HEK293 (cell line): ENCODE measurements around the gene ARHGAP23.

ENCODE experiments used
- GFI1B ChIP-seq: fragments of 450-650 bp; formaldehyde crosslinking; IDR thresholded peaks from 2 replicates; pipeline ENCODE4 v1.5.1; 2016; ENCODE audit warnings: missing biosample characterization, missing genetic modification characterization
- SP2 ChIP-seq: fragments of 450-650 bp; formaldehyde crosslinking; IDR thresholded peaks from 2 replicates; pipeline ENCODE4 v1.5.1; 2016; ENCODE audit warnings: missing biosample characterization, missing genetic modification characterization
- YY1 ChIP-seq: fragments of 450-650 bp; formaldehyde crosslinking; IDR thresholded peaks from 2 replicates; pipeline ENCODE4 v1.5.1; 2018; ENCODE audit warnings: missing biosample characterization, missing genetic modification characterization
- ZNF133 ChIP-seq: fragments of 450-650 bp; formaldehyde crosslinking; IDR thresholded peaks from 2 replicates; pipeline ENCODE4 v1.5.1; 2016; ENCODE audit warnings: missing biosample characterization, missing genetic modification characterization
- ZNF274 ChIP-seq, 2 experiments: fragments of 200-500 bp in 1 of 2; fragments of 450-650 bp in 1 of 2; sonication (Bioruptor generic) in 1 of 2; formaldehyde crosslinking in 1 of 2; IDR thresholded peaks; 2 replicates each; pipeline versions ENCODE4 v1.5.1 to v1.6.1; 2014 to 2016; ENCODE audit warnings: borderline replicate concordance in 1 of 2, inconsistent platforms in 1 of 2, low read length in 1 of 2, missing biosample characterization in 1 of 2, missing genetic modification characterization in 1 of 2
- ZNF501 ChIP-seq: fragments of 450-650 bp; formaldehyde crosslinking; IDR thresholded peaks from 2 replicates; pipeline ENCODE4 v1.5.1; 2016; ENCODE audit warnings: missing biosample characterization, missing genetic modification characterization
- ZNF561 ChIP-seq: fragments of 450-650 bp; IDR thresholded peaks from 2 replicates; pipeline ENCODE4 v1.5.1; 2018; ENCODE audit warnings: missing biosample characterization, missing genetic modification characterization, borderline replicate concordance
- ZSCAN30 ChIP-seq: fragments of 450-650 bp; IDR thresholded peaks from 2 replicates; pipeline ENCODE4 v1.5.1; 2018; ENCODE audit warnings: missing biosample characterization, mild to moderate bottlenecking, missing genetic modification characterization, moderate library complexity
- TF ChIP-seq, protein P1 (sequence below): fragments of 450-650 bp; formaldehyde crosslinking; IDR thresholded peaks from 2 replicates; pipeline ENCODE4 v1.5.1; 2016; ENCODE audit warnings: missing biosample characterization, missing genetic modification characterization
- TF ChIP-seq, protein P2 (sequence below): fragments of 450-650 bp; formaldehyde crosslinking; IDR thresholded peaks from 2 replicates; pipeline ENCODE4 v1.5.1; 2016; ENCODE audit warnings: missing biosample characterization, missing genetic modification characterization, low read depth
- TF ChIP-seq, protein P3 (sequence below): IDR thresholded peaks from 2 replicates; pipeline ENCODE4 v1.6.1; 2011; ENCODE audit warnings: mild to moderate bottlenecking, low read depth, low read length, borderline replicate concordance
- TF ChIP-seq, protein P4 (sequence below): fragments of 450-650 bp; formaldehyde crosslinking; IDR thresholded peaks from 2 replicates; pipeline ENCODE4 v1.5.1; 2017; ENCODE audit warnings: missing biosample characterization, mild to moderate bottlenecking, missing genetic modification characterization, moderate library complexity
- TF ChIP-seq, protein P5 (sequence below): fragments of 450-650 bp; formaldehyde crosslinking; IDR thresholded peaks from 2 replicates; pipeline ENCODE4 v1.5.1; 2016; ENCODE audit warnings: missing biosample characterization, missing genetic modification characterization
- TF ChIP-seq, protein P6 (sequence below): fragments of 450-650 bp; IDR thresholded peaks from 2 replicates; pipeline ENCODE4 v1.5.1; 2018; ENCODE audit warnings: missing biosample characterization, mild to moderate bottlenecking, missing genetic modification characterization

DNA sequence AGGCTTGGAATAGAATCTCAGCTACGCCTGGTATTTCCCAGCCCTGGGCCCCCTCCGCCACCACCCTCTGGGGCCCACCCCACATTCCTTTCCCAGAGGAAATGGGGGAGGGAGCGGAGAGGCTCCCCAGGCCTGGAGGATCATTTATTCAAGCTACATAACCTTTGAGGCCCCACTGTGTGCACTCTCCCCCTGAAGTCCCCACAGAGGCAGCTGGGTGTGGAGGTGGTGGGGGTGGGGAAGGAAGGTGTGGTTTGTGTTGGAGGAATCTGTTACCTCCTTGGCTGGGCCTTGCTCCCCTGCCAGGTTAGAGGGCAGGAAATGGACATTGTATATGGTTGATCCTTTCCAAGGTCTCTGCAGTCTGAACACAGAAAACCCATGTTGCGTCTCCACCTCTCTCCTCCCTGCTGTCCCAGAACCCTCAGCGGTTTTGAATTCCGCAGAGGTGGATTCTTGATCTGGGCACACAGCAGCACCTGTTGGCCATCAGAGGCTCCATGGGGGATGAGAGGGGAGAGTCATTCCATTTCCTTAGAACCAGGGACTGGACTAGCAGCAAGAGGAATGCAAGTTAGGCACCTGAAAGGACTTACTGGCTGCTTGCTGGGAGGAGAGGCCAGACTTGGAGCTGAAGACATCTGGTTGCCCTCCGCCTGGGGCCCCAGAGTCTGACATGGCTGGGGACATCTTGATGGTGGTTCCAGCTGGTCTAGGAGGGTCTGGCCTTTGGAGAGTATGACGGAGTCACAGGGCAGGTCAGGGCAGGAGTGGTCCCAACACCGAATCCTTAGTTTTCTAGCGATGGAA, 23.0 kb downstream of the ARHGAP23 start:
- TF ChIP-seq, protein P1, sequence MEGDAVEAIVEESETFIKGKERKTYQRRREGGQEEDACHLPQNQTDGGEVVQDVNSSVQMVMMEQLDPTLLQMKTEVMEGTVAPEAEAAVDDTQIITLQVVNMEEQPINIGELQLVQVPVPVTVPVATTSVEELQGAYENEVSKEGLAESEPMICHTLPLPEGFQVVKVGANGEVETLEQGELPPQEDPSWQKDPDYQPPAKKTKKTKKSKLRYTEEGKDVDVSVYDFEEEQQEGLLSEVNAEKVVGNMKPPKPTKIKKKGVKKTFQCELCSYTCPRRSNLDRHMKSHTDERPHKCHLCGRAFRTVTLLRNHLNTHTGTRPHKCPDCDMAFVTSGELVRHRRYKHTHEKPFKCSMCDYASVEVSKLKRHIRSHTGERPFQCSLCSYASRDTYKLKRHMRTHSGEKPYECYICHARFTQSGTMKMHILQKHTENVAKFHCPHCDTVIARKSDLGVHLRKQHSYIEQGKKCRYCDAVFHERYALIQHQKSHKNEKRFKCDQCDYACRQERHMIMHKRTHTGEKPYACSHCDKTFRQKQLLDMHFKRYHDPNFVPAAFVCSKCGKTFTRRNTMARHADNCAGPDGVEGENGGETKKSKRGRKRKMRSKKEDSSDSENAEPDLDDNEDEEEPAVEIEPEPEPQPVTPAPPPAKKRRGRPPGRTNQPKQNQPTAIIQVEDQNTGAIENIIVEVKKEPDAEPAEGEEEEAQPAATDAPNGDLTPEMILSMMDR (tag by site-specific recombination), result no peak
- TF ChIP-seq, protein P2, sequence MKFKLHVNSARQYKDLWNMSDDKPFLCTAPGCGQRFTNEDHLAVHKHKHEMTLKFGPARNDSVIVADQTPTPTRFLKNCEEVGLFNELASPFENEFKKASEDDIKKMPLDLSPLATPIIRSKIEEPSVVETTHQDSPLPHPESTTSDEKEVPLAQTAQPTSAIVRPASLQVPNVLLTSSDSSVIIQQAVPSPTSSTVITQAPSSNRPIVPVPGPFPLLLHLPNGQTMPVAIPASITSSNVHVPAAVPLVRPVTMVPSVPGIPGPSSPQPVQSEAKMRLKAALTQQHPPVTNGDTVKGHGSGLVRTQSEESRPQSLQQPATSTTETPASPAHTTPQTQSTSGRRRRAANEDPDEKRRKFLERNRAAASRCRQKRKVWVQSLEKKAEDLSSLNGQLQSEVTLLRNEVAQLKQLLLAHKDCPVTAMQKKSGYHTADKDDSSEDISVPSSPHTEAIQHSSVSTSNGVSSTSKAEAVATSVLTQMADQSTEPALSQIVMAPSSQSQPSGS (tag by site-specific recombination), result no peak
- TF ChIP-seq SP2 (tag by site-specific recombination) (no peak), ZNF501 (no peak), ZNF133 (no peak), YY1 (no peak), ZSCAN30 (tag by site-specific recombination) (no peak), ZNF274 (IDR thresholded peaks at IDR 0.05; ENCODE audit: low read length) (no peak), ZNF274 (tag by site-specific recombination; IDR thresholded peaks at IDR 0.05; ENCODE audit: borderline replicate concordance) (no peak), ZNF561 (tag by site-specific recombination) (no peak), GFI1B (tag by site-specific recombination) (no peak)
- TF ChIP-seq, protein P3, sequence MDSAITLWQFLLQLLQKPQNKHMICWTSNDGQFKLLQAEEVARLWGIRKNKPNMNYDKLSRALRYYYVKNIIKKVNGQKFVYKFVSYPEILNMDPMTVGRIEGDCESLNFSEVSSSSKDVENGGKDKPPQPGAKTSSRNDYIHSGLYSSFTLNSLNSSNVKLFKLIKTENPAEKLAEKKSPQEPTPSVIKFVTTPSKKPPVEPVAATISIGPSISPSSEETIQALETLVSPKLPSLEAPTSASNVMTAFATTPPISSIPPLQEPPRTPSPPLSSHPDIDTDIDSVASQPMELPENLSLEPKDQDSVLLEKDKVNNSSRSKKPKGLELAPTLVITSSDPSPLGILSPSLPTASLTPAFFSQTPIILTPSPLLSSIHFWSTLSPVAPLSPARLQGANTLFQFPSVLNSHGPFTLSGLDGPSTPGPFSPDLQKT, result no peak
- TF ChIP-seq, protein P4, sequence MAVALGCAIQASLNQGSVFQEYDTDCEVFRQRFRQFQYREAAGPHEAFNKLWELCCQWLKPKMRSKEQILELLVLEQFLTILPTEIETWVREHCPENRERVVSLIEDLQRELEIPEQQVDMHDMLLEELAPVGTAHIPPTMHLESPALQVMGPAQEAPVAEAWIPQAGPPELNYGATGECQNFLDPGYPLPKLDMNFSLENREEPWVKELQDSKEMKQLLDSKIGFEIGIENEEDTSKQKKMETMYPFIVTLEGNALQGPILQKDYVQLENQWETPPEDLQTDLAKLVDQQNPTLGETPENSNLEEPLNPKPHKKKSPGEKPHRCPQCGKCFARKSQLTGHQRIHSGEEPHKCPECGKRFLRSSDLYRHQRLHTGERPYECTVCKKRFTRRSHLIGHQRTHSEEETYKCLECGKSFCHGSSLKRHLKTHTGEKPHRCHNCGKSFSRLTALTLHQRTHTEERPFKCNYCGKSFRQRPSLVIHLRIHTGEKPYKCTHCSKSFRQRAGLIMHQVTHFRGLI (tag by site-specific recombination), result no peak
- TF ChIP-seq, protein P5, sequence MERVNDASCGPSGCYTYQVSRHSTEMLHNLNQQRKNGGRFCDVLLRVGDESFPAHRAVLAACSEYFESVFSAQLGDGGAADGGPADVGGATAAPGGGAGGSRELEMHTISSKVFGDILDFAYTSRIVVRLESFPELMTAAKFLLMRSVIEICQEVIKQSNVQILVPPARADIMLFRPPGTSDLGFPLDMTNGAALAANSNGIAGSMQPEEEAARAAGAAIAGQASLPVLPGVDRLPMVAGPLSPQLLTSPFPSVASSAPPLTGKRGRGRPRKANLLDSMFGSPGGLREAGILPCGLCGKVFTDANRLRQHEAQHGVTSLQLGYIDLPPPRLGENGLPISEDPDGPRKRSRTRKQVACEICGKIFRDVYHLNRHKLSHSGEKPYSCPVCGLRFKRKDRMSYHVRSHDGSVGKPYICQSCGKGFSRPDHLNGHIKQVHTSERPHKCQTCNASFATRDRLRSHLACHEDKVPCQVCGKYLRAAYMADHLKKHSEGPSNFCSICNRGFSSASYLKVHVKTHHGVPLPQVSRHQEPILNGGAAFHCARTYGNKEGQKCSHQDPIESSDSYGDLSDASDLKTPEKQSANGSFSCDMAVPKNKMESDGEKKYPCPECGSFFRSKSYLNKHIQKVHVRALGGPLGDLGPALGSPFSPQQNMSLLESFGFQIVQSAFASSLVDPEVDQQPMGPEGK, result 0 out of 2 replicates have a peak, but pooled peaks have one; percentile 25
- TF ChIP-seq, protein P6, sequence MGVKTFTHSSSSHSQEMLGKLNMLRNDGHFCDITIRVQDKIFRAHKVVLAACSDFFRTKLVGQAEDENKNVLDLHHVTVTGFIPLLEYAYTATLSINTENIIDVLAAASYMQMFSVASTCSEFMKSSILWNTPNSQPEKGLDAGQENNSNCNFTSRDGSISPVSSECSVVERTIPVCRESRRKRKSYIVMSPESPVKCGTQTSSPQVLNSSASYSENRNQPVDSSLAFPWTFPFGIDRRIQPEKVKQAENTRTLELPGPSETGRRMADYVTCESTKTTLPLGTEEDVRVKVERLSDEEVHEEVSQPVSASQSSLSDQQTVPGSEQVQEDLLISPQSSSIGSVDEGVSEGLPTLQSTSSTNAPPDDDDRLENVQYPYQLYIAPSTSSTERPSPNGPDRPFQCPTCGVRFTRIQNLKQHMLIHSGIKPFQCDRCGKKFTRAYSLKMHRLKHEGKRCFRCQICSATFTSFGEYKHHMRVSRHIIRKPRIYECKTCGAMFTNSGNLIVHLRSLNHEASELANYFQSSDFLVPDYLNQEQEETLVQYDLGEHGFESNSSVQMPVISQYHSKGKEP (tag by site-specific recombination), result no peak
